SK-N-SH (cell line): ENCODE results near the gene XAB2.

Experiments
- CTCF ChIP-seq: fragments of 200-600 bp; sonication (generic); IDR thresholded peaks from 2 replicates; pipeline ENCODE4 v1.6.1; 2017; ENCODE audit warnings: antibody characterized with exemption, mild to moderate bottlenecking, moderate library complexity
- EZH2phosphoT487 ChIP-seq: fragments of 200-600 bp; sonication (generic); IDR thresholded peaks from 2 replicates; pipeline ENCODE4 v1.6.1; 2017; ENCODE audit warnings: low read depth, mixed run types, mild to moderate bottlenecking, antibody characterized with exemption, moderate library complexity, borderline replicate concordance
- FOXJ3 ChIP-seq: sonication (generic); formaldehyde crosslinking; IDR thresholded peaks from 2 replicates; pipeline ENCODE4 v1.5.1; 2020; ENCODE audit warnings: mild to moderate bottlenecking, missing genetic modification reagents
- MAX ChIP-seq: IDR thresholded peaks from 2 replicates; pipeline ENCODE4 v1.4.0; 2012; ENCODE audit warnings: low read depth
- PBX3 ChIP-seq: IDR thresholded peaks from 2 replicates; pipeline ENCODE4; 2012
- RAD21 ChIP-seq: IDR thresholded peaks from 2 replicates; pipeline ENCODE4 v1.6.1; 2012; ENCODE audit warnings: mild to moderate bottlenecking, low read length
- SIN3A ChIP-seq: IDR thresholded peaks from 2 replicates; pipeline ENCODE4 v1.6.1; 2012; ENCODE audit warnings: low read depth, mild to moderate bottlenecking, low read length, moderate library complexity, borderline replicate concordance
- USF1 ChIP-seq: IDR thresholded peaks from 2 replicates; pipeline ENCODE4 v1.4.0; 2012; ENCODE audit warnings: low read depth, borderline replicate concordance
- YY1 ChIP-seq: IDR thresholded peaks from 2 replicates; pipeline ENCODE4 v1.4.0; 2012; ENCODE audit warnings: low read depth, mild to moderate bottlenecking
- TF ChIP-seq, protein P1 (sequence below): IDR thresholded peaks from 2 replicates; pipeline ENCODE4 v1.4.0; 2012; ENCODE audit warnings: low read depth, borderline replicate concordance

GRCh38 chr19:7647156-7647555 lies 17.8 kb upstream of the XAB2 start:
- TF ChIP-seq YY1 (no peak), EZH2phosphoT487 (no peak), FOXJ3 (CRISPR knock-in tag) (no peak), PBX3 (no peak), MAX (no peak), CTCF (no peak), USF1 (no peak), RAD21 (no peak), SIN3A (no peak)
- TF ChIP-seq, protein P1, sequence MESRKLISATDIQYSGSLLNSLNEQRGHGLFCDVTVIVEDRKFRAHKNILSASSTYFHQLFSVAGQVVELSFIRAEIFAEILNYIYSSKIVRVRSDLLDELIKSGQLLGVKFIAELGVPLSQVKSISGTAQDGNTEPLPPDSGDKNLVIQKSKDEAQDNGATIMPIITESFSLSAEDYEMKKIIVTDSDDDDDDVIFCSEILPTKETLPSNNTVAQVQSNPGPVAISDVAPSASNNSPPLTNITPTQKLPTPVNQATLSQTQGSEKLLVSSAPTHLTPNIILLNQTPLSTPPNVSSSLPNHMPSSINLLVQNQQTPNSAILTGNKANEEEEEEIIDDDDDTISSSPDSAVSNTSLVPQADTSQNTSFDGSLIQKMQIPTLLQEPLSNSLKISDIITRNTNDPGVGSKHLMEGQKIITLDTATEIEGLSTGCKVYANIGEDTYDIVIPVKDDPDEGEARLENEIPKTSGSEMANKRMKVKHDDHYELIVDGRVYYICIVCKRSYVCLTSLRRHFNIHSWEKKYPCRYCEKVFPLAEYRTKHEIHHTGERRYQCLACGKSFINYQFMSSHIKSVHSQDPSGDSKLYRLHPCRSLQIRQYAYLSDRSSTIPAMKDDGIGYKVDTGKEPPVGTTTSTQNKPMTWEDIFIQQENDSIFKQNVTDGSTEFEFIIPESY = no peak
